HepG2 (cell line): ENCODE results near the gene MGST2. TPM values are rescaled to one million over a fixed set of nuclear protein-coding genes. Genes with fewer than 3 reads are reported as not detected.

ENCODE experiments used
- ATAC-seq: fragments of 200-7000 bp; cut with Tn5 transposase; 3 replicates; pipeline ENCODE4 v1.9.1; 2020; ENCODE audit warnings: mild to moderate bottlenecking, moderate library complexity
- BruUV-seq: library from RNA; stranded (reverse); fragments of 400-500 nt; replicated peaks from 2 replicates; lab custom pipeline; 2021; lab: Mats Ljungman, UMichigan
- CTCF ChIA-PET: fragments of 300-600 bp; formaldehyde crosslinking; extraction: SDS; loops from one replicate; lab custom pipeline; 2021; ENCODE audit warnings: low total read pairs, inconsistent platforms, low intra/inter-chr PET ratio; lab: Yijun Ruan, JAX
- POLR2A ChIA-PET: fragments of 350-600 bp; sonication (Branson Sonifier 250); formaldehyde crosslinking; loops from one replicate; lab custom pipeline; 2020; ENCODE audit warnings: antibody characterized with exemption, inconsistent platforms; lab: Yijun Ruan, JAX
- DNase-seq: peaks from one replicate; pipeline ENCODE4 v3.0.0-alpha.2; 2015; ENCODE audit warnings: low spot score
- FAIRE-seq: peaks from 3 replicates; lab custom pipeline; 2011; peaks lifted over from hg19 to GRCh38; lab: Jason Lieb, UNC
- H2AFZ ChIP-seq: one replicate; pipeline ENCODE4 v1.6.1; 2011; ENCODE audit warnings: low read length, inconsistent platforms
- H3K27ac ChIP-seq: fragments of 300-600 bp; 3 replicates; pipeline ENCODE4 v1.8.0; 2011; ENCODE audit warnings: mixed run types, mild to moderate bottlenecking, mixed read lengths, low read length, inconsistent platforms; ENCODE audit not compliant: insufficient read depth; ENCODE audit errors: extremely low read length
- H3K27me3 ChIP-seq, 2 experiments: fragments of 200-600 bp in 1 of 2; 2 replicates in 1 of 2; 3 replicates in 1 of 2; pipeline versions ENCODE4 v1.6.0 to v1.8.0; 2011; ENCODE audit warnings: low read length in 2 of 2, mild to moderate bottlenecking in 2 of 2, moderate library complexity in 2 of 2, inconsistent platforms in 1 of 2; ENCODE audit not compliant: insufficient read depth in 2 of 2, control insufficient read depth in 1 of 2
- H3K36me3 ChIP-seq, 2 experiments: fragments of 200-600 bp in 1 of 2; replicated peaks in 1 of 2; 2 replicates in 1 of 2; 3 replicates in 1 of 2; pipeline versions ENCODE4 v1.5.1 to v1.8.0; 2011; ENCODE audit warnings: low read length in 2 of 2, inconsistent platforms in 1 of 2; ENCODE audit not compliant: insufficient read depth in 2 of 2, control insufficient read depth in 1 of 2
- H3K4me1 ChIP-seq: 2 replicates; pipeline ENCODE4 v1.5.1; 2012; ENCODE audit warnings: low read length, inconsistent platforms; ENCODE audit not compliant: insufficient read depth
- H3K4me2 ChIP-seq: 2 replicates; pipeline ENCODE4 v1.6.0; 2011; ENCODE audit warnings: low read depth, low read length, inconsistent platforms
- H3K4me3 ChIP-seq, 3 experiments: fragments of 200-600 bp in 1 of 3; sonication (generic), shearing (Covaris generic) in 1 of 3; replicated peaks in 1 of 3; 2 replicates each; pipeline ENCODE4 v1.5.1; 2011 to 2016; ENCODE audit warnings: low read length in 3 of 3, inconsistent platforms in 2 of 3, low read depth in 2 of 3, mild to moderate bottlenecking in 2 of 3, control low read depth in 1 of 3, mixed read lengths in 1 of 3; ENCODE audit not compliant: insufficient read depth in 1 of 3
- H3K79me2 ChIP-seq: one replicate; pipeline ENCODE4 v1.6.1; 2011; ENCODE audit warnings: low read length, inconsistent platforms; ENCODE audit not compliant: insufficient read depth
- H3K9ac ChIP-seq: 2 replicates; pipeline ENCODE4 v1.6.0; 2011; ENCODE audit warnings: mild to moderate bottlenecking, low read depth, low read length, inconsistent platforms; ENCODE audit not compliant: insufficient read depth
- H3K9me3 ChIP-seq: 2 replicates; pipeline ENCODE4 v1.5.1; 2012; ENCODE audit warnings: mild to moderate bottlenecking, low read length
- H4K20me1 ChIP-seq: 2 replicates; pipeline ENCODE4 v1.6.0; 2011; ENCODE audit warnings: inconsistent platforms, mild to moderate bottlenecking, low read length, moderate library complexity; ENCODE audit not compliant: insufficient read depth
- BCL6 ChIP-seq: IDR thresholded peaks from 2 replicates; pipeline ENCODE4 v1.6.1; 2016; ENCODE audit warnings: missing genetic modification reagents, missing compliant biosample characterization
- DNMT1 ChIP-seq: sonication (generic); formaldehyde crosslinking; IDR thresholded peaks from 2 replicates; pipeline ENCODE4 v1.5.1; 2020; ENCODE audit warnings: mild to moderate bottlenecking, missing genetic modification reagents
- GPN1 ChIP-seq: sonication (generic); formaldehyde crosslinking; IDR thresholded peaks from 2 replicates; pipeline ENCODE4 v1.5.1; 2020; ENCODE audit warnings: missing genetic modification reagents, borderline replicate concordance
- MED1 ChIP-seq: sonication (generic); formaldehyde crosslinking; IDR thresholded peaks from 2 replicates; pipeline ENCODE4 v1.4.0; 2020; ENCODE audit warnings: missing genetic modification reagents
- POLR2AphosphoS5 ChIP-seq: IDR thresholded peaks from 2 replicates; pipeline ENCODE4 v1.6.1; 2012; ENCODE audit warnings: low read depth, low read length
- SPEN ChIP-seq: sonication (generic); formaldehyde crosslinking; IDR thresholded peaks from 2 replicates; pipeline ENCODE4 v1.5.1; 2020; ENCODE audit warnings: low read depth, mild to moderate bottlenecking, missing genetic modification reagents
- SRSF9 ChIP-seq: fragments of 200-400 bp; formaldehyde crosslinking; IDR thresholded peaks from 2 replicates; pipeline ENCODE4 v1.6.1; 2018; ENCODE audit warnings: borderline replicate concordance, mild to moderate bottlenecking, low read depth, low read length; ENCODE audit not compliant: insufficient read depth, poor library complexity, severe bottlenecking
- ZBTB20 ChIP-seq: sonication (generic); formaldehyde crosslinking; IDR thresholded peaks from 2 replicates; pipeline ENCODE4 v1.8.1; 2023; ENCODE audit warnings: missing genetic modification reagents, low read depth, mild to moderate bottlenecking, borderline replicate concordance
- ZNF207 ChIP-seq: fragments of 450-650 bp; IDR thresholded peaks from 2 replicates; pipeline ENCODE4 v1.6.1; 2016; ENCODE audit warnings: antibody characterized with exemption, borderline replicate concordance
- ZNF451 ChIP-seq: sonication (generic); formaldehyde crosslinking; IDR thresholded peaks from 2 replicates; pipeline ENCODE4 v1.5.0; 2020; ENCODE audit warnings: mild to moderate bottlenecking, missing genetic modification reagents
- ZNF644 ChIP-seq: IDR thresholded peaks from 2 replicates; pipeline ENCODE4 v1.6.1; 2016; ENCODE audit warnings: low read depth
- ZNF761 ChIP-seq: sonication (generic); formaldehyde crosslinking; conservative IDR thresholded peaks from 2 replicates; pipeline ENCODE4 v1.4.0; 2020; ENCODE audit warnings: mild to moderate bottlenecking, missing genetic modification reagents
- WGBS: methylation state at CpG from one replicate; pipeline ENCODE4 v1.1.6; 2017; ENCODE audit warnings: low lambda C conversion rate; 5-methylcytosine and 5-hydroxymethylcytosine counted together
- in situ Hi-C: cut with HindIII; loops from 2 replicates; pipeline ENCODE4 v1.10.0; 2017; ENCODE audit warnings: low pct_unique_long_range_greater_than_20kb; ENCODE audit not compliant: extremely low pct_ligation_motif_present
- intact Hi-C: fragments of 100-400 bp; cut with micrococcal nuclease; formaldehyde crosslinking; loops from one replicate; pipeline ENCODE4 v1.10.0; 2022; ENCODE audit not compliant: unreplicated experiment
- polyA plus RNA-seq, 8 experiments: library from polyadenylated mRNA; depleted of rRNA in 3 of 8; stranded (reverse) in 7 of 8; unstranded in 1 of 8; fragments of >200 nt; fragmentation: Illumina TruSeq in 4 of 8; extraction: Trizol in 4 of 8; gene quantifications; 2 replicates each; pipeline versions ENCODE4 v1.2.1 to v1.2.3, GENCODE V29; 2011 to 2016; ENCODE audit warnings: low read depth in 4 of 8, missing spikeins in 1 of 8, mixed read lengths in 1 of 8; ENCODE audit not compliant: insufficient read depth in 1 of 8
- total RNA-seq, 5 experiments: library from RNA; depleted of rRNA; stranded (reverse); fragments of >200 nt; fragmentation: Illumina TruSeq; extraction: Trizol; gene quantifications; 2 replicates each; pipeline ENCODE4 v1.2.3, GENCODE V29; 2016; ENCODE audit warnings: low read depth in 1 of 5
- TF ChIP-seq, protein P1 (sequence below): sonication (generic); formaldehyde crosslinking; IDR thresholded peaks from 2 replicates; pipeline ENCODE4 v1.8.1; 2023; ENCODE audit warnings: mild to moderate bottlenecking, moderate library complexity, missing genetic modification reagents
- TF ChIP-seq, protein P2 (sequence below): IDR thresholded peaks from 2 replicates; pipeline ENCODE4 v1.6.1; 2016; ENCODE audit warnings: missing compliant biosample characterization, missing genetic modification reagents, borderline replicate concordance
- TF ChIP-seq, protein P3 (sequence below): sonication (generic); formaldehyde crosslinking; IDR thresholded peaks from 2 replicates; pipeline ENCODE4 v1.4.0; 2020; ENCODE audit warnings: missing genetic modification reagents

The MGST2 gene
- total and polyA plus RNA-seq, 2 of the 13 experiments (the other 11 are each of a cell fraction or from before 2014, with no cell fraction given): 205 to 416 TPM

DNA sequence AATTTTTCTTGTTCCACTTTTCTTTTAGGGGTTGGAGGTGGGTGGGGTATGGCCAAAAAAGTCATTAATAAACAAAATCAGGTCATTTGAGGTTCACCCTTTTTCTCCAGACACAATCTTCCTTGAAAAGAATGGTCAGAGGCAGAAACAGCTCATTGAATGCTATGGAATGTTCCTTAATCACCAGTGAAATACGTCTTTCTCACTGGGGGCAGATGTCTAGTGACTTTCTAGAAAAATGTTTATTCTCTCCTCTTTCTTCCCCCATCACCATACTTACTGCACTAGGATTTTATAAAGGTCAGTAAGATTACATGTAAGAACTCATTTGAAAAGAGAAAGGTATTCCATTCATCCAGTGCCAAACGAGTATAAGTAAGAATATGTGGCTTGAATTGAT lies 44.5 kb downstream of the MGST2 start:
- no peak overlapping the region for H3K4me2 ChIP-seq
- ATAC-seq (no peak), DNase-seq (no peak), FAIRE-seq (no peak)
- no peak for TF ChIP-seq GPN1 (CRISPR knock-in tag)
- no peak for TF ChIP-seq SRSF9
- TF ChIP-seq POLR2AphosphoS5: 0 out of 2 replicates have a peak, but pooled peaks have one; percentile 5
- no peak for TF ChIP-seq BCL6 (CRISPR knock-in tag)
- no peak for TF ChIP-seq SPEN
- no peak for TF ChIP-seq MED1 (CRISPR knock-in tag)
- no peak for TF ChIP-seq ZNF207
- H3K79me2 ChIP-seq: no peaks in the 10 kb centered on the region
- H3K27ac ChIP-seq: no peak overlapping the region
- H4K20me1 ChIP-seq: no peaks in the 10 kb centered on the region; the same call in 1 of the 2 replicates
- BruUV-seq: no TSS peak
- no peaks in the 10 kb centered on the region for H3K9me3 ChIP-seq
- CTCF ChIA-PET: no interaction called here
- intact Hi-C loops: no loop called here
- H3K36me3 ChIP-seq: peaks cover 18 to 56% of the 10 kb centered on the region in 2 experiments
- in situ Hi-C loops: no loop called here
- no peaks in the 10 kb centered on the region for H3K27me3 ChIP-seq
- POLR2A ChIA-PET: interaction anchor here (1.1 kb wide), 1 partner anchor 43 kb away, joined by 3 read pairs; no protein-coding TSS in a partner anchor
- WGBS: 96% methylated on average over 2 of the region's 2 CpGs
- H3K4me3 ChIP-seq: no peak overlapping the region
- no peaks in the 10 kb centered on the region for H3K4me1 ChIP-seq
- no peak overlapping the region for H3K9ac ChIP-seq
- H2AFZ ChIP-seq: no peak overlapping the region

DNA sequence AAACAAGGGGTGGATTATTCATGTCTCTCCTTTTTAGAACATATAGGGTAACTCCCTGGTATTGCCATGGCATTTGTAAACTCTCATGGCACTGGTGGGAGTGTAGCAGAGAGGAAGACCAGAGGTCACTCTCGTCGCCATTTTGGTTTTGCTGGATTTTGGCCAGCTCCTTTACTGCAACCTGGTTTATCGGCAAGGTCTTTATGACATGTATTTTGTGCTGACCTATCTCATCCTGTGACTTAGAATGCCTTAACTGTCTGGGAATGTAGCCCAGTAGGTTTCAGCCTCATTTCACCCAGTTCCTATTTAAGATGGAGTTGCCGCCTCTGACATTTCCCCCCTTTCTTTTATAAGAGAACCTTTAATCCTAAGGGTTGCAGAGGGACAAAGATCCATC lies 45.8 kb downstream of the MGST2 start:
- BruUV-seq: no TSS peak
- no peak overlapping the region for H3K27ac ChIP-seq
- H3K27me3 ChIP-seq: no peaks in the 10 kb centered on the region
- peaks cover 13 to 48% of the 10 kb centered on the region in 2 experiments for H3K36me3 ChIP-seq
- no peak overlapping the region for H3K4me3 ChIP-seq
- TF ChIP-seq POLR2AphosphoS5 (peak; percentile 22; the same call in 1 of the 2 replicates), ZNF761 (CRISPR knock-in tag) (no peak), ZNF451 (CRISPR knock-in tag) (no peak), ZNF644 (CRISPR knock-in tag) (no peak), DNMT1 (no peak), ZBTB20 (no peak)
- TF ChIP-seq, protein P1, sequence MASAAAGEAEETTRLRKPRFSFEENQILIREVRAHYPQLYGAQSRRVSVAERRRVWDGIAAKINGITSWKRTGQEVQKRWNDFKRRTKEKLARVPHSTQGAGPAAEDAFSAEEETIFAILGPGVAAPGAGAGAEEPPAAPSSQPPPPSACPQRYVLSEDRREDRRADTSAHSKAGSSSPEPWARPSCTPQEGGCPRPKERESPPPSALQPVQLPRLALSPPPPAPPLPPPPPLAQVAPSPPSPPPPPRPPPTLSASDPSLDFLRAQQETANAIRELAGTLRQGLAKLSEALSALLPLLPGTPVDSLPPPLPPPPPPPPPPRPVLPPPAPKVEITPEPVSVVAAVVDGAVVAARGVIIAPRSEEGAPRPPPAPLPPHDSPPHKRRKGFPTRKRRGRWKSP (CRISPR knock-in tag): no peak
- TF ChIP-seq, protein P2, sequence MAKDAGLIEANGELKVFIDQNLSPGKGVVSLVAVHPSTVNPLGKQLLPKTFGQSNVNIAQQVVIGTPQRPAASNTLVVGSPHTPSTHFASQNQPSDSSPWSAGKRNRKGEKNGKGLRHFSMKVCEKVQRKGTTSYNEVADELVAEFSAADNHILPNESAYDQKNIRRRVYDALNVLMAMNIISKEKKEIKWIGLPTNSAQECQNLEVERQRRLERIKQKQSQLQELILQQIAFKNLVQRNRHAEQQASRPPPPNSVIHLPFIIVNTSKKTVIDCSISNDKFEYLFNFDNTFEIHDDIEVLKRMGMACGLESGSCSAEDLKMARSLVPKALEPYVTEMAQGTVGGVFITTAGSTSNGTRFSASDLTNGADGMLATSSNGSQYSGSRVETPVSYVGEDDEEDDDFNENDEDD (CRISPR knock-in tag): no peak
- TF ChIP-seq, protein P3, sequence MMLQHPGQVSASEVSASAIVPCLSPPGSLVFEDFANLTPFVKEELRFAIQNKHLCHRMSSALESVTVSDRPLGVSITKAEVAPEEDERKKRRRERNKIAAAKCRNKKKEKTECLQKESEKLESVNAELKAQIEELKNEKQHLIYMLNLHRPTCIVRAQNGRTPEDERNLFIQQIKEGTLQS (CRISPR knock-in tag): no peak
- no peaks in the 10 kb centered on the region for H3K4me1 ChIP-seq
- in situ Hi-C loops (no loop called here), intact Hi-C loops (no loop called here)
- H3K9ac ChIP-seq: no peak overlapping the region
- no peak for ATAC-seq
- no peak for DNase-seq
- no peak overlapping the region for H2AFZ ChIP-seq
- FAIRE-seq: no peak
- ChIA-PET CTCF (no interaction called here), POLR2A (no interaction called here)
- no peaks in the 10 kb centered on the region for H3K9me3 ChIP-seq
- H3K4me2 ChIP-seq: no peak overlapping the region
- no peaks in the 10 kb centered on the region for H3K79me2 ChIP-seq
- 93% methylated on average over 4 of the region's 4 CpGs for WGBS
- H4K20me1 ChIP-seq: no peaks in the 10 kb centered on the region; the same call in 1 of the 2 replicates
